ENCODE data around the gene GAK.
A peak's percentile ranks its signal among the peaks of the same experiment; 100 is the strongest.

GAK gene

GRCh38 chr4:870951-871350 lies 61.2 kb downstream of the GAK start:
- DNase-seq (ENCODE audit: low spot score): no peak

GRCh38 chr4:869776-870175 lies 62.3 kb downstream of the GAK start:
- no peak for DNase-seq (ENCODE audit: low spot score)

- no peak for DNase-seq (ENCODE audit: low spot score)
Measured at GRCh38 chr4:868421-868820, 63.7 kb downstream of the GAK start.

- no peak for DNase-seq (ENCODE audit: low spot score)
Measured at GRCh38 chr4:867526-868250, 64.4 kb downstream of the GAK start.

- no peak for DNase-seq (ENCODE audit: low spot score)
Measured at GRCh38 chr4:866761-867390, 65.2 kb downstream of the GAK start.

- DNase-seq (ENCODE audit: low spot score): no peak
Measured at GRCh38 chr4:866068-866760, 65.9 kb downstream of the GAK start.

- DNase-seq (ENCODE audit: low spot score): no peak
Measured at GRCh38 chr4:865572-865971, 66.5 kb downstream of the GAK start.

GRCh38 chr4:865121-865465 lies 67.0 kb downstream of the GAK start:
- DNase-seq (ENCODE audit: low spot score): no peak

GRCh38 chr4:864456-865120 lies 67.5 kb downstream of the GAK start:
- no peak for DNase-seq (ENCODE audit: low spot score)

GRCh38 chr4:860561-860960 lies 71.6 kb downstream of the GAK start:
- no peak for DNase-seq (ENCODE audit: low spot score)

GRCh38 chr4:859496-859895 lies 72.6 kb downstream of the GAK start:
- no peak for DNase-seq (ENCODE audit: low spot score)

- no peak for DNase-seq (ENCODE audit: low spot score)
Measured at GRCh38 chr4:858831-859451, 73.2 kb downstream of the GAK start.

- no peak for DNase-seq (ENCODE audit: low spot score)
Measured at GRCh38 chr4:858041-858481, 74.1 kb downstream of the GAK start.

GRCh38 chr4:857461-857860 lies 74.7 kb downstream of the GAK start:
- DNase-seq (ENCODE audit: low spot score): no peak

GRCh38 chr4:856225-856901 lies 75.8 kb downstream of the GAK start:
- peak; percentile 21 for DNase-seq (ENCODE audit: low spot score)

- DNase-seq (ENCODE audit: low spot score): no peak
Measured at GRCh38 chr4:855880-856224, 76.3 kb downstream of the GAK start.

- no peak for DNase-seq (ENCODE audit: low spot score)
Measured at GRCh38 chr4:854356-854755, 77.8 kb downstream of the GAK start.

- no peak for DNase-seq (ENCODE audit: low spot score)
Measured at GRCh38 chr4:853416-853781, 78.7 kb downstream of the GAK start.

- no peak for DNase-seq (ENCODE audit: low spot score)
Measured at GRCh38 chr4:851701-852430, 80.2 kb downstream of the GAK start.

GRCh38 chr4:850323-850945 lies 81.7 kb downstream of the GAK start:
- no peak for DNase-seq (ENCODE audit: low spot score)
